ENCODE results near the gene AXIN2.

AXIN2 gene

GRCh38 chr17:65554553-65555223 lies 6.8 kb downstream of the AXIN2 start:
- no peak for DNase-seq (ENCODE audit: low spot score)

GRCh38 chr17:65553646-65554552 lies 7.5 kb downstream of the AXIN2 start:
- DNase-seq (ENCODE audit: low spot score): no peak

GRCh38 chr17:65553009-65553645 lies 8.3 kb downstream of the AXIN2 start:
- DNase-seq (ENCODE audit: low spot score): no peak

- no peak for DNase-seq (ENCODE audit: low spot score)
Measured at GRCh38 chr17:65552214-65552613, 9.2 kb downstream of the AXIN2 start.

- no peak for DNase-seq (ENCODE audit: low spot score)
Measured at GRCh38 chr17:65551267-65552040, 10.0 kb downstream of the AXIN2 start.

GRCh38 chr17:65550758-65551157 lies 10.7 kb downstream of the AXIN2 start:
- no peak for DNase-seq (ENCODE audit: low spot score)

- DNase-seq (ENCODE audit: low spot score): no peak
Measured at GRCh38 chr17:65550075-65550662, 11.3 kb downstream of the AXIN2 start.

GRCh38 chr17:65548269-65548969 lies 13.0 kb downstream of the AXIN2 start:
- DNase-seq (ENCODE audit: low spot score): no peak

- DNase-seq (ENCODE audit: low spot score): peak; percentile 28
Measured at GRCh38 chr17:65547253-65547670, 14.2 kb downstream of the AXIN2 start.

GRCh38 chr17:65546579-65546978 lies 14.9 kb downstream of the AXIN2 start:
- no peak for DNase-seq (ENCODE audit: low spot score)

- DNase-seq (ENCODE audit: low spot score): no peak
Measured at GRCh38 chr17:65545705-65546523, 15.5 kb downstream of the AXIN2 start.

- no peak for DNase-seq (ENCODE audit: low spot score)
Measured at GRCh38 chr17:65544672-65545071, 16.8 kb downstream of the AXIN2 start.

- no peak for DNase-seq (ENCODE audit: low spot score)
Measured at GRCh38 chr17:65542610-65543009, 18.8 kb downstream of the AXIN2 start.

GRCh38 chr17:65542067-65542466 lies 19.4 kb downstream of the AXIN2 start:
- DNase-seq (ENCODE audit: low spot score): no peak

- no peak for DNase-seq (ENCODE audit: low spot score)
Measured at GRCh38 chr17:65541453-65541852, 20.0 kb downstream of the AXIN2 start.

- DNase-seq (ENCODE audit: low spot score): no peak
Measured at GRCh38 chr17:65539630-65540266, 21.7 kb downstream of the AXIN2 start.

- DNase-seq (ENCODE audit: low spot score): no peak
Measured at GRCh38 chr17:65538675-65539529, 22.5 kb downstream of the AXIN2 start.

GRCh38 chr17:65537845-65538674 lies 23.4 kb downstream of the AXIN2 start:
- DNase-seq (ENCODE audit: low spot score): no peak

All from HuH-7 (cell line).